OCI-LY1 (cell line): Measurements from ENCODE around the gene GAN.

ENCODE experiments used
- H2AFZ ChIP-seq: fragments of 200-600 bp; sonication (generic), shearing (Covaris generic); 2 replicates; pipeline ENCODE4 v1.6.0; 2014; ENCODE audit warnings: antibody characterized with exemption, mild to moderate bottlenecking, low read length
- H3F3A ChIP-seq: fragments of 200-600 bp; sonication (generic), shearing (Covaris generic); 2 replicates; pipeline ENCODE4 v1.6.0; 2014; ENCODE audit warnings: mild to moderate bottlenecking, antibody characterized with exemption, low read length, moderate library complexity; ENCODE audit not compliant: insufficient read depth
- H3K27ac ChIP-seq: fragments of 200-600 bp; sonication (generic); 2 replicates; pipeline ENCODE4 v1.5.1; 2014; ENCODE audit warnings: low read length, mixed run types, mild to moderate bottlenecking, low read depth; ENCODE audit not compliant: poor library complexity, severe bottlenecking
- H3K27me3 ChIP-seq: fragments of 200-600 bp; sonication (generic); 2 replicates; pipeline ENCODE4 v1.6.0; 2014; ENCODE audit warnings: antibody characterized with exemption, mild to moderate bottlenecking, low read length, moderate library complexity; ENCODE audit not compliant: insufficient read depth
- H3K36me3 ChIP-seq: fragments of 200-600 bp; sonication (generic); 2 replicates; pipeline ENCODE4 v1.6.1; 2014; ENCODE audit warnings: mild to moderate bottlenecking, antibody characterized with exemption, low read length, moderate library complexity, mixed read lengths; ENCODE audit not compliant: insufficient read depth
- H3K4me1 ChIP-seq: fragments of 200-600 bp; sonication (generic); 2 replicates; pipeline ENCODE4 v1.5.1; 2014; ENCODE audit warnings: mild to moderate bottlenecking, low read length, moderate library complexity; ENCODE audit not compliant: insufficient read depth, severe bottlenecking
- H3K4me2 ChIP-seq: fragments of 200-600 bp; sonication (generic), shearing (Covaris generic); 2 replicates; pipeline ENCODE4 v1.6.1; 2014; ENCODE audit warnings: low read length
- H3K4me3 ChIP-seq: fragments of 200-600 bp; sonication (generic); 2 replicates; pipeline ENCODE4 v1.5.1; 2014; ENCODE audit warnings: low read length, low read depth, mild to moderate bottlenecking, mixed read lengths; ENCODE audit not compliant: poor library complexity, severe bottlenecking
- H3K79me2 ChIP-seq: fragments of 200-600 bp; shearing (Covaris generic); 2 replicates; pipeline ENCODE4 v1.6.1; 2016; ENCODE audit warnings: mixed run types, low read length, mixed read lengths; ENCODE audit not compliant: insufficient read depth
- H3K9ac ChIP-seq: fragments of 200-600 bp; sonication (generic), shearing (Covaris generic); 2 replicates; pipeline ENCODE4 v1.6.1; 2014; ENCODE audit warnings: mild to moderate bottlenecking, low read length, mixed read lengths
- H3K9me2 ChIP-seq: fragments of 200-600 bp; sonication (generic), shearing (Covaris generic); 2 replicates; pipeline ENCODE4 v1.6.1; 2014; ENCODE audit warnings: low read depth, mild to moderate bottlenecking, low read length, mixed read lengths
- H3K9me3 ChIP-seq: fragments of 200-600 bp; shearing (Covaris generic); 2 replicates; pipeline ENCODE4 v1.6.1; 2014; ENCODE audit warnings: low read length, mixed read lengths
- H4K20me1 ChIP-seq: fragments of 200-600 bp; sonication (generic), shearing (Covaris generic); 2 replicates; pipeline ENCODE4 v1.6.0; 2016; ENCODE audit warnings: mild to moderate bottlenecking, low read length; ENCODE audit not compliant: insufficient read depth
- CTCF ChIP-seq: fragments of 200-600 bp; sonication (generic), shearing (Covaris generic); IDR thresholded peaks from 2 replicates; pipeline ENCODE4 v1.5.1; 2017; ENCODE audit warnings: mild to moderate bottlenecking, antibody characterized with exemption, low read length, moderate library complexity, mixed read lengths
- EZH2 ChIP-seq: fragments of 200-600 bp; sonication (generic), shearing (Covaris generic); IDR thresholded peaks from 2 replicates; pipeline ENCODE4 v1.8.0; 2017; ENCODE audit warnings: borderline replicate concordance, mixed run types, mild to moderate bottlenecking, antibody characterized with exemption, low read length, moderate library complexity, mixed read lengths

The GAN gene

GRCh38 chr16:81405702-81406113 is 90.9 kb downstream of the GAN start:
- TF ChIP-seq EZH2: no peak
- TF ChIP-seq CTCF: no peak
- no peaks in the 10 kb centered on the region for H3K9me3 ChIP-seq
- peaks cover 5% of the 10 kb centered on the region for H3K27me3 ChIP-seq
- no peak overlapping the region for H3K27ac ChIP-seq
- H3K4me1 ChIP-seq: peaks cover 23% of the 10 kb centered on the region
- no peak overlapping the region for H3K9ac ChIP-seq
- H3K79me2 ChIP-seq: no peaks in the 10 kb centered on the region
- H2AFZ ChIP-seq: no peak overlapping the region
- H3K4me3 ChIP-seq: no peak overlapping the region
- H3K9me2 ChIP-seq: no peaks in the 10 kb centered on the region
- H3K36me3 ChIP-seq: no peaks in the 10 kb centered on the region
- no peak overlapping the region for H3K4me2 ChIP-seq
- H3F3A ChIP-seq: no peaks in the 10 kb centered on the region
- no peaks in the 10 kb centered on the region for H4K20me1 ChIP-seq

- TF ChIP-seq CTCF (no peak), EZH2 (no peak)
Measured at GRCh38 chr16:81408409-81408950, 93.7 kb downstream of the GAN start.

GRCh38 chr16:81409016-81409556 is 94.3 kb downstream of the GAN start:
- Histone ChIP-seq H3K36me3 (no peaks in the 10 kb centered on the region), H3K4me1 (peaks cover 15% of the 10 kb centered on the region), H4K20me1 (no peaks in the 10 kb centered on the region), H3K4me2 (no peak overlapping the region), H3K9ac (no peak overlapping the region), H3K9me3 (no peaks in the 10 kb centered on the region), H3K4me3 (no peak overlapping the region), H3F3A (no peaks in the 10 kb centered on the region), H3K79me2 (no peaks in the 10 kb centered on the region), H3K27me3 (peaks cover 5% of the 10 kb centered on the region), H3K27ac (no peak overlapping the region), H3K9me2 (no peaks in the 10 kb centered on the region), H2AFZ (no peak overlapping the region)
- TF ChIP-seq CTCF (no peak), EZH2 (no peak)

More at GRCh38 chr16:81408409-81408950, 93.7 kb downstream of the GAN start:
- H3K79me2 ChIP-seq: no peaks in the 10 kb centered on the region
- no peak overlapping the region for H3K4me3 ChIP-seq
- no peaks in the 10 kb centered on the region for H3K9me2 ChIP-seq
- peaks cover 5% of the 10 kb centered on the region for H3K27me3 ChIP-seq
- no peaks in the 10 kb centered on the region for H3F3A ChIP-seq
- H3K4me2 ChIP-seq: no peak overlapping the region
- no peak overlapping the region for H3K9ac ChIP-seq
- no peak overlapping the region for H2AFZ ChIP-seq
- H3K4me1 ChIP-seq: peaks cover 21% of the 10 kb centered on the region
- no peak overlapping the region for H3K27ac ChIP-seq
- H3K36me3 ChIP-seq: no peaks in the 10 kb centered on the region
- H3K9me3 ChIP-seq: no peaks in the 10 kb centered on the region
- no peaks in the 10 kb centered on the region for H4K20me1 ChIP-seq
